HepG2 (cell line): ENCODE measurements around the gene SDR39U1. TPM values are rescaled to one million over a fixed set of nuclear protein-coding genes. Genes with fewer than 3 reads are reported as not detected.

Source experiments
- CENPX ChIP-seq: sonication (generic); formaldehyde crosslinking; IDR thresholded peaks from 2 replicates; pipeline ENCODE4 v1.9.0; 2021; ENCODE audit warnings: mild to moderate bottlenecking, missing genetic modification reagents, moderate library complexity
- FLYWCH1 ChIP-seq: sonication (generic); formaldehyde crosslinking; IDR thresholded peaks from 2 replicates; pipeline ENCODE4 v1.8.1; 2023; ENCODE audit warnings: mild to moderate bottlenecking, missing genetic modification reagents
- GRHL1 ChIP-seq: sonication (generic); formaldehyde crosslinking; conservative IDR thresholded peaks from 2 replicates; pipeline ENCODE4 v1.8.0; 2022; ENCODE audit warnings: missing genetic modification reagents
- LBX2 ChIP-seq: sonication (generic); formaldehyde crosslinking; IDR thresholded peaks from 2 replicates; pipeline ENCODE4 v1.5.0; 2020; ENCODE audit warnings: missing genetic modification reagents, mild to moderate bottlenecking, borderline replicate concordance
- NFE2 ChIP-seq: sonication (generic); formaldehyde crosslinking; IDR thresholded peaks from 2 replicates; pipeline ENCODE4 v1.4.0; 2020; ENCODE audit warnings: missing genetic modification reagents
- PHF21A ChIP-seq: sonication (generic); formaldehyde crosslinking; IDR thresholded peaks from 2 replicates; pipeline ENCODE4 v1.5.0; 2020; ENCODE audit warnings: mild to moderate bottlenecking, missing genetic modification reagents
- RAD21 ChIP-seq: fragments of 450-650 bp; formaldehyde crosslinking; IDR thresholded peaks from 2 replicates; pipeline ENCODE4 v1.5.0; 2020; ENCODE audit warnings: mild to moderate bottlenecking
- RARG ChIP-seq: sonication (generic); formaldehyde crosslinking; IDR thresholded peaks from 2 replicates; pipeline ENCODE4 v1.4.0; 2020; ENCODE audit warnings: low read depth, mild to moderate bottlenecking, missing genetic modification reagents
- TCF7L2 ChIP-seq: IDR thresholded peaks from 2 replicates; pipeline ENCODE4 v1.6.1; 2011; ENCODE audit warnings: mild to moderate bottlenecking, low read depth, low read length, moderate library complexity
- TEAD2 ChIP-seq: sonication (generic); formaldehyde crosslinking; IDR thresholded peaks from 2 replicates; pipeline ENCODE4 v1.9.0; 2021; ENCODE audit warnings: missing genetic modification reagents
- TEAD3 ChIP-seq: optimal IDR thresholded peaks from 2 replicates; pipeline ENCODE3; 2016; ENCODE audit warnings: borderline replicate concordance
- ZBTB44 ChIP-seq: sonication (generic); formaldehyde crosslinking; IDR thresholded peaks from 2 replicates; pipeline ENCODE4 v1.4.0; 2020; ENCODE audit warnings: missing genetic modification reagents
- ZBTB49 ChIP-seq: sonication (generic); formaldehyde crosslinking; IDR thresholded peaks from 2 replicates; pipeline ENCODE4 v1.4.0; 2020; ENCODE audit warnings: missing genetic modification reagents, borderline replicate concordance
- ZNF441 ChIP-seq: sonication (generic); formaldehyde crosslinking; IDR thresholded peaks from 2 replicates; pipeline ENCODE4 v1.7.0; 2021; ENCODE audit warnings: missing genetic modification reagents, borderline replicate concordance
- ZNF558 ChIP-seq: sonication (generic); formaldehyde crosslinking; IDR thresholded peaks from 2 replicates; pipeline ENCODE4 v1.9.0; 2022; ENCODE audit warnings: mild to moderate bottlenecking, missing genetic modification reagents, borderline replicate concordance
- ZNF639 ChIP-seq: conservative IDR thresholded peaks from 2 replicates; pipeline ENCODE4 v1.6.1; 2018; ENCODE audit warnings: missing genetic modification reagents
- ZSCAN12 ChIP-seq: sonication (generic); formaldehyde crosslinking; IDR thresholded peaks from 2 replicates; pipeline ENCODE4 v1.9.0; 2021; ENCODE audit warnings: mild to moderate bottlenecking, missing genetic modification reagents
- ZSCAN30 ChIP-seq: sonication (generic); formaldehyde crosslinking; IDR thresholded peaks from 2 replicates; pipeline ENCODE4 v1.5.0; 2020; ENCODE audit warnings: mild to moderate bottlenecking, missing genetic modification reagents
- polyA plus RNA-seq, 8 experiments: library from polyadenylated mRNA; depleted of rRNA in 3 of 8; stranded (reverse) in 7 of 8; unstranded in 1 of 8; fragments of >200 nt; fragmentation: Illumina TruSeq in 4 of 8; extraction: Trizol in 4 of 8; gene quantifications; 2 replicates each; pipeline versions ENCODE4 v1.2.1 to v1.2.3, GENCODE V29; 2011 to 2016; ENCODE audit warnings: low read depth in 4 of 8, missing spikeins in 1 of 8, mixed read lengths in 1 of 8; ENCODE audit not compliant: insufficient read depth in 1 of 8
- total RNA-seq, 5 experiments: library from RNA; depleted of rRNA; stranded (reverse); fragments of >200 nt; fragmentation: Illumina TruSeq; extraction: Trizol; gene quantifications; 2 replicates each; pipeline ENCODE4 v1.2.3, GENCODE V29; 2016; ENCODE audit warnings: low read depth in 1 of 5

SDR39U1 gene
- total and polyA plus RNA-seq, 2 of the 13 experiments (the other 11 are each of a cell fraction or from before 2014, with no cell fraction given) = 34.4 to 129 TPM

GRCh38 chr14:24427537-24428508 is 14.8 kb downstream of the SDR39U1 start (continued):
- TF ChIP-seq ZNF441 (no peak), TCF7L2 (no peak), TEAD3 (CRISPR knock-in tag) (no peak), RAD21 (CRISPR knock-in tag) (no peak), ZNF558 (CRISPR knock-in tag) (no peak), FLYWCH1 (CRISPR knock-in tag) (no peak), PHF21A (CRISPR knock-in tag) (no peak), ZSCAN12 (CRISPR knock-in tag) (peak; percentile 91; the same call in 1 of the 2 replicates), ZBTB49 (CRISPR knock-in tag) (no peak), ZBTB44 (CRISPR knock-in tag) (no peak), LBX2 (CRISPR knock-in tag) (peak; percentile 90; the same call in 1 of the 2 replicates), ZNF639 (no peak), NFE2 (CRISPR knock-in tag) (no peak), ZSCAN30 (no peak), RARG (CRISPR knock-in tag) (no peak), TEAD2 (CRISPR knock-in tag) (no peak), GRHL1 (no peak), CENPX (CRISPR knock-in tag) (no peak)
